Neural cell (in vitro differentiated cells): ENCODE results near the gene POLE2. TPM values are rescaled to one million over a fixed set of nuclear protein-coding genes. Genes with fewer than 3 reads are reported as not detected.

ENCODE experiments used
- H2AFZ ChIP-seq: fragments of 200-600, 300-800 bp; sonication (generic), shearing (Covaris generic); 2 replicates; pipeline ENCODE4 v1.6.0; 2014; ENCODE audit warnings: low read depth, mild to moderate bottlenecking, antibody characterized with exemption, low read length, moderate library complexity
- H3F3A ChIP-seq: fragments of 200-600 bp; shearing (Covaris generic); 2 replicates; pipeline ENCODE4 v1.6.1; 2016; ENCODE audit warnings: mild to moderate bottlenecking, moderate library complexity, mixed read lengths, antibody characterized with exemption, low read length; ENCODE audit not compliant: insufficient read depth, poor library complexity, severe bottlenecking
- H3K27ac ChIP-seq: fragments of 200-600, 300-800 bp; sonication (generic), shearing (Covaris generic); 2 replicates; pipeline ENCODE4 v1.5.1; 2014; ENCODE audit warnings: mild to moderate bottlenecking, low read length, moderate library complexity
- H3K27me3 ChIP-seq: fragments of 300-800, 200-600 bp; sonication (generic), shearing (Covaris generic); 2 replicates; pipeline ENCODE4 v1.6.0; 2014; ENCODE audit warnings: mild to moderate bottlenecking, low read depth, low read length, moderate library complexity; ENCODE audit not compliant: insufficient read depth
- H3K36me3 ChIP-seq: fragments of 300-800, 200-600 bp; sonication (generic), shearing (Covaris generic); 2 replicates; pipeline ENCODE4 v1.5.1; 2014; ENCODE audit warnings: mild to moderate bottlenecking, antibody characterized with exemption, low read length, moderate library complexity; ENCODE audit not compliant: insufficient read depth
- H3K4me2 ChIP-seq: fragments of 300-800, 200-600 bp; sonication (generic), shearing (Covaris generic); 2 replicates; pipeline ENCODE4 v1.6.0; 2014; ENCODE audit warnings: mild to moderate bottlenecking, low read length
- H3K4me3 ChIP-seq: fragments of 300-800, 200-600 bp; sonication (generic), shearing (Covaris generic); 2 replicates; pipeline ENCODE4 v1.5.1; 2014; ENCODE audit warnings: mild to moderate bottlenecking, low read length, moderate library complexity
- H3K79me2 ChIP-seq: fragments of 200-600 bp; shearing (Covaris generic); replicated peaks from 2 replicates; pipeline ENCODE4 v1.6.0; 2014; ENCODE audit warnings: mild to moderate bottlenecking, low read length, moderate library complexity; ENCODE audit not compliant: insufficient read depth
- H3K9ac ChIP-seq: fragments of 300-800, 200-600 bp; sonication (generic), shearing (Covaris generic); 2 replicates; pipeline ENCODE4 v1.6.1; 2016; ENCODE audit warnings: mild to moderate bottlenecking, low read length, mixed read lengths
- H3K9me2 ChIP-seq: fragments of 200-600 bp; shearing (Covaris generic); 2 replicates; pipeline ENCODE4 v1.6.1; 2016; ENCODE audit warnings: mild to moderate bottlenecking, low read length, mixed read lengths; ENCODE audit not compliant: insufficient read depth
- H3K9me3 ChIP-seq: fragments of 200-600, 300-800 bp; sonication (generic), shearing (Covaris generic); 2 replicates; pipeline ENCODE4 v1.6.1; 2016; ENCODE audit warnings: mild to moderate bottlenecking, mixed run types, low read length, moderate library complexity, mixed read lengths
- H4K20me1 ChIP-seq: fragments of 200-600 bp; shearing (Covaris generic); 2 replicates; pipeline ENCODE4 v1.6.1; 2016; ENCODE audit warnings: mild to moderate bottlenecking, mixed run types; ENCODE audit not compliant: insufficient read depth
- CTCF ChIP-seq: fragments of 450-650 bp; IDR thresholded peaks from 2 replicates; pipeline ENCODE4 v1.5.1; 2014; ENCODE audit warnings: antibody characterized with exemption, mild to moderate bottlenecking, moderate library complexity; ENCODE audit not compliant: poor library complexity, severe bottlenecking
- EP300 ChIP-seq: fragments of 450-650 bp; conservative IDR thresholded peaks from 2 replicates; pipeline ENCODE4 v1.6.1; 2014; ENCODE audit warnings: antibody characterized with exemption, mild to moderate bottlenecking, moderate library complexity; ENCODE audit not compliant: poor library complexity, severe bottlenecking
- EZH2 ChIP-seq: fragments of 200-600, 300-800 bp; shearing (Covaris generic), sonication (generic); IDR thresholded peaks from 2 replicates; pipeline ENCODE4 v1.6.1; 2014; ENCODE audit warnings: antibody characterized with exemption, low read length, borderline replicate concordance, mild to moderate bottlenecking; ENCODE audit not compliant: insufficient read depth, poor library complexity, severe bottlenecking
- MXI1 ChIP-seq: fragments of 450-650 bp; conservative IDR thresholded peaks from 2 replicates; pipeline ENCODE4 v1.6.1; 2014; ENCODE audit warnings: antibody characterized with exemption, mild to moderate bottlenecking; ENCODE audit not compliant: poor library complexity, severe bottlenecking
- POLR2AphosphoS5 ChIP-seq: IDR thresholded peaks from 2 replicates; pipeline ENCODE4 v1.6.1; 2012
- RAD21 ChIP-seq: fragments of 450-650 bp; conservative IDR thresholded peaks from 2 replicates; pipeline ENCODE4 v1.6.1; 2014; ENCODE audit warnings: antibody characterized with exemption, mild to moderate bottlenecking, moderate library complexity
- REST ChIP-seq: IDR thresholded peaks from 2 replicates; pipeline ENCODE4 v1.6.1; 2012; ENCODE audit warnings: borderline replicate concordance
- SMC3 ChIP-seq: fragments of 450-650 bp; conservative IDR thresholded peaks from 2 replicates; pipeline ENCODE4 v1.6.1; 2014; ENCODE audit warnings: antibody characterized with exemption, mild to moderate bottlenecking, moderate library complexity; ENCODE audit not compliant: poor library complexity
- TAF1 ChIP-seq: IDR thresholded peaks from 2 replicates; pipeline ENCODE4 v1.6.1; 2012; ENCODE audit warnings: low read depth
- polyA plus RNA-seq: library from polyadenylated mRNA; depleted of rRNA; stranded (reverse); fragments of >200 nt; gene quantifications from 2 replicates; pipeline ENCODE4 v1.2.3, GENCODE V29; 2014

The POLE2 gene
- polyA plus RNA-seq, 1 donor from 2014 or later = 7.9 TPM

- Histone ChIP-seq H3K27ac (no peak overlapping the region), H3K27me3 (no peaks in the 10 kb centered on the region), H3K9ac (no peak overlapping the region), H3K4me2 (no peak overlapping the region), H3K4me3 (no peak overlapping the region), H4K20me1 (no peaks in the 10 kb centered on the region), H2AFZ (no peak overlapping the region), H3K9me3 (no peaks in the 10 kb centered on the region), H3K79me2 (peaks cover 26% of the 10 kb centered on the region), H3F3A (no peaks in the 10 kb centered on the region), H3K9me2 (no peaks in the 10 kb centered on the region), H3K36me3 (no peaks in the 10 kb centered on the region)
- no peak for TF ChIP-seq CTCF
- no peak for TF ChIP-seq MXI1
- no peak for TF ChIP-seq SMC3
- no peak for TF ChIP-seq REST
- TF ChIP-seq EZH2 = no peak
- TF ChIP-seq RAD21 = no peak
- TF ChIP-seq EP300 = no peak
- TF ChIP-seq POLR2AphosphoS5 = no peak
- no peak for TF ChIP-seq TAF1
Observed at GRCh38 chr14:49636866-49637265, 51.1 kb downstream of the POLE2 start.

- H3K27ac ChIP-seq = peak within 1 kb of the TSS; percentile 96
- H3K9me2 ChIP-seq = no peaks in the 10 kb centered on the region
- H3K9me3 ChIP-seq = no peaks in the 10 kb centered on the region
- H4K20me1 ChIP-seq = no peaks in the 10 kb centered on the region
- H3K36me3 ChIP-seq = no peaks in the 10 kb centered on the region
- peak within 1 kb of the TSS; percentile 53 for H3K4me2 ChIP-seq
- TF ChIP-seq MXI1 (peak; percentile 98), SMC3 (no peak), EP300 (peak; percentile 18), RAD21 (no peak), POLR2AphosphoS5 (no peak), CTCF (no peak), TAF1 (peak; percentile 45), REST (peak; percentile 54), EZH2 (no peak)
- no peaks in the 10 kb centered on the region for H3F3A ChIP-seq
- peak within 1 kb of the TSS; percentile 96 for H3K4me3 ChIP-seq
- H3K9ac ChIP-seq = peak within 1 kb of the TSS; percentile 91
- H3K27me3 ChIP-seq = no peaks in the 10 kb centered on the region
- peak within 1 kb of the TSS; percentile 87 for H2AFZ ChIP-seq
- peaks cover 45% of the 10 kb centered on the region for H3K79me2 ChIP-seq
Observed at GRCh38 chr14:49634547-49635334, 53.3 kb downstream of the POLE2 start, which contains the start of gene DNAAF2. DNAAF2 (minus strand) TSS chr14:49635244; CDS start chr14:49635149, 95 bp downstream.
